H9 (cell line): ENCODE results near the gene CACNA2D3. TPM values are rescaled to one million over a fixed set of nuclear protein-coding genes. Genes with fewer than 3 reads are reported as not detected.

Experiments
- DNase-seq: peaks from one replicate; pipeline ENCODE4 v3.0.0-alpha.2; 2017
- H2AFZ ChIP-seq: one replicate; pipeline ENCODE4 v1.6.1; 2013; ENCODE audit warnings: mild to moderate bottlenecking, low read length, control low read depth, moderate library complexity
- H2AK5ac ChIP-seq: 2 replicates; pipeline ENCODE4 v1.6.1; 2013; ENCODE audit warnings: low read length, control low read depth, mixed read lengths; ENCODE audit not compliant: insufficient read length
- H2BK120ac ChIP-seq: one replicate; pipeline ENCODE4 v1.6.1; 2013; ENCODE audit warnings: low read depth, mild to moderate bottlenecking, low read length, control low read depth, inconsistent platforms; ENCODE audit not compliant: poor library complexity, severe bottlenecking
- H2BK12ac ChIP-seq: 2 replicates; pipeline ENCODE4 v1.6.1; 2013; ENCODE audit warnings: low read length, control low read depth, mixed read lengths, low read depth; ENCODE audit not compliant: insufficient read length
- H2BK15ac ChIP-seq: 2 replicates; pipeline ENCODE4 v1.6.1; 2013; ENCODE audit warnings: low read depth, low read length, control low read depth
- H2BK20ac ChIP-seq: one replicate; pipeline ENCODE4 v1.6.1; 2013; ENCODE audit warnings: low read depth, mild to moderate bottlenecking, low read length, control low read depth, inconsistent platforms; ENCODE audit not compliant: poor library complexity, severe bottlenecking
- H2BK5ac ChIP-seq: 2 replicates; pipeline ENCODE4 v1.6.1; 2013; ENCODE audit warnings: low read length, control low read depth, mixed read lengths; ENCODE audit not compliant: insufficient read length
- H3K14ac ChIP-seq: 2 replicates; pipeline ENCODE4 v1.6.1; 2013; ENCODE audit warnings: low read length, control low read depth; ENCODE audit not compliant: insufficient read depth
- H3K18ac ChIP-seq: 2 replicates; pipeline ENCODE4 v1.6.1; 2013; ENCODE audit warnings: low read depth, mild to moderate bottlenecking, mixed read lengths, low read length, control low read depth; ENCODE audit not compliant: insufficient read length
- H3K23ac ChIP-seq: 2 replicates; pipeline ENCODE4 v1.6.1; 2013; ENCODE audit warnings: low read length, control low read depth, mixed read lengths, low read depth; ENCODE audit not compliant: insufficient read length
- H3K23me2 ChIP-seq: 2 replicates; pipeline ENCODE4 v1.6.1; 2013; ENCODE audit warnings: low read depth, mild to moderate bottlenecking, mixed read lengths, low read length, control low read depth; ENCODE audit not compliant: insufficient read length, poor library complexity, severe bottlenecking
- H3K27ac ChIP-seq: 2 replicates; pipeline ENCODE4 v1.5.1; 2013; ENCODE audit warnings: low read length, control low read depth, mixed read lengths, low read depth; ENCODE audit not compliant: insufficient read length
- H3K27me3 ChIP-seq: 2 replicates; pipeline ENCODE4 v1.6.1; 2013; ENCODE audit warnings: low read length, control low read depth, inconsistent platforms; ENCODE audit not compliant: insufficient read depth
- H3K4ac ChIP-seq: 2 replicates; pipeline ENCODE4 v1.6.1; 2013; ENCODE audit warnings: low read depth, mild to moderate bottlenecking, control low read depth, inconsistent platforms, low read length, moderate library complexity
- H3K4me1 ChIP-seq: 2 replicates; pipeline ENCODE4 v1.6.1; 2013; ENCODE audit warnings: low read length, control low read depth, inconsistent platforms; ENCODE audit not compliant: insufficient read depth
- H3K4me2 ChIP-seq: 2 replicates; pipeline ENCODE4 v1.6.1; 2013; ENCODE audit warnings: low read length, control low read depth, mixed read lengths; ENCODE audit not compliant: insufficient read length, insufficient read depth
- H3K56ac ChIP-seq: 2 replicates; pipeline ENCODE4 v1.6.1; 2013; ENCODE audit warnings: low read depth, mild to moderate bottlenecking, mixed read lengths, low read length, control low read depth; ENCODE audit not compliant: insufficient read length
- H3K79me1 ChIP-seq: 2 replicates; pipeline ENCODE4 v1.6.1; 2013; ENCODE audit warnings: low read depth, mild to moderate bottlenecking, moderate library complexity, low read length, control low read depth, inconsistent platforms; ENCODE audit not compliant: insufficient read depth, poor library complexity, severe bottlenecking
- H3K79me2 ChIP-seq: 2 replicates; pipeline ENCODE4 v1.6.1; 2013; ENCODE audit warnings: low read length, control low read depth, inconsistent platforms; ENCODE audit not compliant: insufficient read depth
- H3K9ac ChIP-seq: 2 replicates; pipeline ENCODE4 v1.6.1; 2013; ENCODE audit warnings: low read length, control low read depth, mixed read lengths; ENCODE audit not compliant: insufficient read length; ENCODE audit errors: extremely low read depth
- H3K9me3 ChIP-seq: one replicate; pipeline ENCODE4 v1.6.1; 2013; ENCODE audit warnings: low read depth, low read length, inconsistent platforms; ENCODE audit not compliant: control insufficient read depth
- H3T11ph ChIP-seq: one replicate; pipeline ENCODE4 v1.6.1; 2013; ENCODE audit warnings: mild to moderate bottlenecking, low read length, control low read depth, inconsistent platforms
- H4K20me1 ChIP-seq: one replicate; pipeline ENCODE4 v1.6.1; 2013; ENCODE audit not compliant: control insufficient read depth, insufficient read length, insufficient read depth
- H4K5ac ChIP-seq: 2 replicates; pipeline ENCODE4 v1.6.1; 2013; ENCODE audit warnings: low read depth, mild to moderate bottlenecking, mixed read lengths, low read length, control low read depth; ENCODE audit not compliant: insufficient read length
- H4K8ac ChIP-seq: replicated peaks from 2 replicates; pipeline ENCODE4 v1.6.1; 2013; ENCODE audit warnings: low read length, control low read depth, mixed read lengths, low read depth; ENCODE audit not compliant: insufficient read length
- H4K91ac ChIP-seq: 2 replicates; pipeline ENCODE4 v1.6.1; 2013; ENCODE audit warnings: low read depth, mild to moderate bottlenecking, moderate library complexity, mixed read lengths, low read length, control low read depth; ENCODE audit not compliant: insufficient read length
- H3K27ac Mint-ChIP-seq, 3 experiments: 2 replicates in 2 of 3; 3 replicates in 1 of 3; pipeline ENCODE4 v1.8.0; 2020 to 2021; ENCODE audit warnings: mixed read lengths in 3 of 3, mild to moderate bottlenecking in 1 of 3, moderate library complexity in 1 of 3
- H3K27me3 Mint-ChIP-seq: 2 replicates; pipeline ENCODE4 v1.8.0; 2021; ENCODE audit warnings: low read depth, mild to moderate bottlenecking, moderate library complexity, mixed read lengths
- H3K36me3 Mint-ChIP-seq, 3 experiments: 2 replicates in 2 of 3; 3 replicates in 1 of 3; pipeline ENCODE4 v1.8.0; 2020 to 2021; ENCODE audit warnings: low read depth in 3 of 3, mixed read lengths in 3 of 3; ENCODE audit not compliant: insufficient read depth in 1 of 3
- H3K4me1 Mint-ChIP-seq, 2 experiments: 2 replicates each; pipeline ENCODE4 v1.8.0; 2020; ENCODE audit warnings: mixed read lengths in 2 of 2
- H3K4me3 Mint-ChIP-seq, 2 experiments: 2 replicates in 1 of 2; 3 replicates in 1 of 2; pipeline ENCODE4 v1.8.0; 2020 to 2021; ENCODE audit warnings: mild to moderate bottlenecking in 2 of 2, mixed read lengths in 2 of 2, moderate library complexity in 1 of 2
- H3K9me3 Mint-ChIP-seq, 2 experiments: 2 replicates in 1 of 2; 3 replicates in 1 of 2; pipeline ENCODE4 v1.8.0; 2020; ENCODE audit warnings: mild to moderate bottlenecking in 2 of 2, mixed read lengths in 2 of 2, moderate library complexity in 1 of 2
- WGBS: extraction: QIAGEN DNeasy Blood & Tissue Kit; methylation state at CpG from one replicate; pipeline ENCODE4 v1.1.7; 2013; ENCODE audit warnings: missing lambda C conversion rate, low lambda C conversion rate, mixed read lengths; ENCODE audit not compliant: insufficient read length; ENCODE audit errors: extremely low coverage; 5-methylcytosine and 5-hydroxymethylcytosine counted together
- total RNA-seq: library from RNA; stranded (reverse); gene quantifications from 2 replicates; pipeline ENCODE4 v1.2.1, GENCODE V29; 2021
- TF ChIP-seq, protein P1 (sequence below): fragments of 200-600 bp; sonication (generic); conservative IDR thresholded peaks from 3 replicates; pipeline ENCODE4 v1.8.0; 2021; ENCODE audit warnings: antibody characterized with exemption, mild to moderate bottlenecking

CACNA2D3 gene
- total RNA-seq, 1 experiment from 2014 or later: 3.2 TPM

DNA sequence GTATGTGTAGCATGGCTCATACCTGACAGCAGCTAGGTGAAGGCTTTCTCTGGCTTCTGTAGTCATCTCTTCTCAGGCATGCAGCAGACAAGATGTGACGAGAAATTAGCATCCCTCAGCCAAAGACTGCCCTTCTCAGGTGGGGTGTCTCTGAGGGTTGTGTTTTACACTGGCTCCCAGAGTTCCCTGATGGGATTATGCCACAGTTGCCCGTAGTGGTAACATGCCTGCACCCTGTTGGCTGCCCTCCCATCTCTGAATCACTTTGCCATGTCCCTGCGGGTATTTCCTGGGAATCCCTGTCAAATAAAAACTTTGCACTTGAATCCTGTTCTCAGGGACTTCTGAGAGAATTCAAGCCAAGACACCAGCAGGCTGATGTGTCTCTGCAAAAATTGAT is 735.0 kb downstream of the CACNA2D3 start:
- Histone ChIP-seq H3K27ac (no peak overlapping the region), H2BK12ac (no peak overlapping the region), H3K18ac (no peak overlapping the region), H3K9ac (no peak overlapping the region), H3K14ac (no peak overlapping the region), H2BK5ac (no peak overlapping the region), H4K8ac (no peak overlapping the region), H3K56ac (no peak overlapping the region), H3K79me1 (no peaks in the 10 kb centered on the region), H3K23me2 (no peaks in the 10 kb centered on the region), H2BK20ac (no peak overlapping the region), H3K4me2 (no peak overlapping the region), H3K79me2 (no peaks in the 10 kb centered on the region), H3T11ph (no peak overlapping the region), H3K9me3 (no peaks in the 10 kb centered on the region), H2AFZ (no peak overlapping the region), H2BK15ac (no peak overlapping the region), H3K4me1 (peaks cover 12% of the 10 kb centered on the region), H4K5ac (no peak overlapping the region), H4K91ac (no peak overlapping the region), H4K20me1 (no peaks in the 10 kb centered on the region), H3K27me3 (no peaks in the 10 kb centered on the region), H3K23ac (no peak overlapping the region), H3K4ac (no peak overlapping the region), H2AK5ac (no peak overlapping the region), H2BK120ac (no peak overlapping the region)
- Mint-ChIP-seq H3K9me3 (no peaks in the 10 kb centered on the region; a peak in 2 of 5 replicates), H3K27me3 (peaks cover 1% of the 10 kb centered on the region; the same call in 1 of the 2 replicates), H3K36me3 (peaks cover 0 to 2% (median 0%) of the 10 kb centered on the region in 3 experiments; a peak in 2 of 7 replicates), H3K4me3 (no peak overlapping the region), H3K27ac (no peak overlapping the region), H3K4me1 (peaks cover 20 to 36% of the 10 kb centered on the region in 2 experiments)
- WGBS: no CpG with 5 or more reads among the region's 3 CpGs
- TF ChIP-seq, protein P1, sequence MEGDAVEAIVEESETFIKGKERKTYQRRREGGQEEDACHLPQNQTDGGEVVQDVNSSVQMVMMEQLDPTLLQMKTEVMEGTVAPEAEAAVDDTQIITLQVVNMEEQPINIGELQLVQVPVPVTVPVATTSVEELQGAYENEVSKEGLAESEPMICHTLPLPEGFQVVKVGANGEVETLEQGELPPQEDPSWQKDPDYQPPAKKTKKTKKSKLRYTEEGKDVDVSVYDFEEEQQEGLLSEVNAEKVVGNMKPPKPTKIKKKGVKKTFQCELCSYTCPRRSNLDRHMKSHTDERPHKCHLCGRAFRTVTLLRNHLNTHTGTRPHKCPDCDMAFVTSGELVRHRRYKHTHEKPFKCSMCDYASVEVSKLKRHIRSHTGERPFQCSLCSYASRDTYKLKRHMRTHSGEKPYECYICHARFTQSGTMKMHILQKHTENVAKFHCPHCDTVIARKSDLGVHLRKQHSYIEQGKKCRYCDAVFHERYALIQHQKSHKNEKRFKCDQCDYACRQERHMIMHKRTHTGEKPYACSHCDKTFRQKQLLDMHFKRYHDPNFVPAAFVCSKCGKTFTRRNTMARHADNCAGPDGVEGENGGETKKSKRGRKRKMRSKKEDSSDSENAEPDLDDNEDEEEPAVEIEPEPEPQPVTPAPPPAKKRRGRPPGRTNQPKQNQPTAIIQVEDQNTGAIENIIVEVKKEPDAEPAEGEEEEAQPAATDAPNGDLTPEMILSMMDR: no peak
- no peak for DNase-seq
